Type B pancreatic cell (in vitro differentiated cells): ENCODE results near the gene CKAP4. TPM values are rescaled to one million over a fixed set of nuclear protein-coding genes. Genes with fewer than 3 reads are reported as not detected.
A peak's percentile ranks its signal among the peaks of the same experiment; 100 is the strongest.

ENCODE experiments used
- DNase-seq: peaks from one replicate; pipeline ENCODE4 v3.0.0; 2021; ENCODE audit warnings: mixed read lengths; ENCODE audit not compliant: unreplicated experiment; ENCODE audit errors: extremely low spot score
- H3K27ac Mint-ChIP-seq: 2 replicates; pipeline ENCODE4 v1.8.0; 2021; ENCODE audit warnings: mild to moderate bottlenecking, mixed read lengths
- H3K27me3 Mint-ChIP-seq: 2 replicates; pipeline ENCODE4 v1.8.0; 2021; ENCODE audit warnings: mixed read lengths
- H3K36me3 Mint-ChIP-seq: 2 replicates; pipeline ENCODE4 v1.8.0; 2021; ENCODE audit warnings: mixed read lengths
- H3K4me1 Mint-ChIP-seq: one replicate; pipeline ENCODE4 v1.8.0; 2021; ENCODE audit warnings: mixed read lengths; ENCODE audit not compliant: unreplicated experiment
- H3K4me3 Mint-ChIP-seq: 2 replicates; pipeline ENCODE4 v1.8.0; 2021; ENCODE audit warnings: mild to moderate bottlenecking, mixed read lengths
- H3K9me3 Mint-ChIP-seq: 2 replicates; pipeline ENCODE4 v1.8.0; 2021; ENCODE audit warnings: mixed read lengths
- total RNA-seq: library from RNA; stranded (reverse); gene quantifications from 2 replicates; pipeline ENCODE4 v1.2.1, GENCODE V29; 2021; ENCODE audit warnings: low replicate concordance
- TF ChIP-seq, protein P1 (sequence below): fragments of 200-600 bp; sonication (generic); conservative IDR thresholded peaks from 2 replicates; pipeline ENCODE4 v1.5.0; 2021; ENCODE audit warnings: antibody characterized with exemption, mild to moderate bottlenecking

Gene CKAP4
- total RNA-seq, 1 donor from 2014 or later: 95.9 TPM

DNA sequence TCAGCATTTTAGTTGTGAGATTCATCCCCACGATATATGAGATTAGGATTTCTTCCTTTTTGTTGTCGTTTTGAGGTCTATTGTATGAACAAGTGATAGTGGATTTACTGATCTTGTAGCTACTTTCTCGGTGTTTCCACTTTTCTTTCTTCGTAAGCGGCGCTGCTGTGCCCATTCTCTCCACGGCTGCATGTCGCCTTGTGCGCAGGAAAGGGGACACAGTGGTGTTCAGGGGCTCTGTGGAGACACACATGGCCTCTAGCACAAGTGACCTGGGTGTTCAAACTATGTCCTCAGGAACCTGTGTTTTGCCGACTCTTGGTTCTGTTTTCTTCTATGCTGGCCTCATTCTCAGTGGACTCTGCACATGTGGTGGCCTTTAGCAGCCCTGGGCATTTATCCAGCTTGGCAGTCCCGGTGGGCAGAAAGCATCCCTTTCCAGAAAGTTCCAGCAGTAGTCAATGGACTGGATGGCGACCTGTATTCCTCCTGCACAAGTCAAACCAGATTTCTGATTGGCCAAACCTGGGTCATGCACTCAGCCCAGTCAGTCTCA is 18.7 kb downstream of the CKAP4 start:
- Mint-ChIP-seq H3K36me3 (peaks cover 4% of the 10 kb centered on the region), H3K27ac (no peak overlapping the region), H3K27me3 (no peaks in the 10 kb centered on the region), H3K4me1 (peaks cover 12% of the 10 kb centered on the region), H3K9me3 (peaks cover 5% of the 10 kb centered on the region), H3K4me3 (no peak overlapping the region)
- TF ChIP-seq, protein P1, sequence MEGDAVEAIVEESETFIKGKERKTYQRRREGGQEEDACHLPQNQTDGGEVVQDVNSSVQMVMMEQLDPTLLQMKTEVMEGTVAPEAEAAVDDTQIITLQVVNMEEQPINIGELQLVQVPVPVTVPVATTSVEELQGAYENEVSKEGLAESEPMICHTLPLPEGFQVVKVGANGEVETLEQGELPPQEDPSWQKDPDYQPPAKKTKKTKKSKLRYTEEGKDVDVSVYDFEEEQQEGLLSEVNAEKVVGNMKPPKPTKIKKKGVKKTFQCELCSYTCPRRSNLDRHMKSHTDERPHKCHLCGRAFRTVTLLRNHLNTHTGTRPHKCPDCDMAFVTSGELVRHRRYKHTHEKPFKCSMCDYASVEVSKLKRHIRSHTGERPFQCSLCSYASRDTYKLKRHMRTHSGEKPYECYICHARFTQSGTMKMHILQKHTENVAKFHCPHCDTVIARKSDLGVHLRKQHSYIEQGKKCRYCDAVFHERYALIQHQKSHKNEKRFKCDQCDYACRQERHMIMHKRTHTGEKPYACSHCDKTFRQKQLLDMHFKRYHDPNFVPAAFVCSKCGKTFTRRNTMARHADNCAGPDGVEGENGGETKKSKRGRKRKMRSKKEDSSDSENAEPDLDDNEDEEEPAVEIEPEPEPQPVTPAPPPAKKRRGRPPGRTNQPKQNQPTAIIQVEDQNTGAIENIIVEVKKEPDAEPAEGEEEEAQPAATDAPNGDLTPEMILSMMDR: no peak
- DNase-seq: no peak

- TF ChIP-seq, protein P1: no peak
- Mint-ChIP-seq H3K4me3 (no peak overlapping the region), H3K36me3 (no peaks in the 10 kb centered on the region), H3K27me3 (no peaks in the 10 kb centered on the region), H3K4me1 (peaks cover 15% of the 10 kb centered on the region), H3K27ac (no peak overlapping the region), H3K9me3 (no peaks in the 10 kb centered on the region)
- no peak for DNase-seq
These were observed 19.5 kb downstream of the CKAP4 start for GRCh38 chr12:106228320-106228710.

DNA sequence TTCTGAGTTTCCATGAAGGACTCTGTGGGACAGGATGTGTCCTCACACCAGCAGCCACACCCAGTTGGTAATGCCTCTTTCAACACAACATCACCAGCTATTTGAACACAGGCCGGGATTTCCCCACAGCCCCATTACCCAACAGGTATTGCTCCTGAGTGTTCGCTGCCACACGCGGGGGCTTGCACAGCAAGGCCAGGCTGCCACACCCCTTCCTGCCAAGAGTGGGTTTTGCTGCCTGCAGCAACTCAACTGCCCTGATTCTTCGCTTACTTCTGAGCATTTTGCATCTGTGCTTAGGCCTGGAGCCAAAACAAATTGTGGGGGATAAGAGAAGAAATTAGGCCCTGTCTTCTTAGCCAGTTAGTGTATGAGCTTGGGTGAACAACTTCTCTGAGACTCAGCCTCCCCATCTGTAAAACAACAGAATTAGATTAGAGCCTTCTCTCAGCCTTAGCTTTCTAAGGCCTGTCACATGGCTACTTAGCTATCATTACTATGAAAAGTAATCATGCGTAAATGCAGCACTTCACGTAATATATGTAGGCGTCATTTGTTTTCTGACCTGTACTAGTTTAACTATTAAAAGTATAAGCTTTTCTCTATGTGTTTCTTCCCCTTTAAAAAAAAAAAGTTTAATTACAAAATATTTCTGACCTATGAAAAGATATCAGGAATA is 20.0 kb downstream of the CKAP4 start:
- TF ChIP-seq, protein P1: no peak
- Mint-ChIP-seq H3K4me1 (peaks cover 15% of the 10 kb centered on the region), H3K36me3 (no peaks in the 10 kb centered on the region), H3K9me3 (no peaks in the 10 kb centered on the region), H3K4me3 (no peak overlapping the region), H3K27me3 (no peaks in the 10 kb centered on the region), H3K27ac (peak overlapping the region; percentile 52)
- no peak for DNase-seq

GRCh38 chr12:106226884-106227640 is 20.8 kb downstream of the CKAP4 start:
- Mint-ChIP-seq H3K4me3 (no peak overlapping the region), H3K27me3 (no peaks in the 10 kb centered on the region)

GRCh38 chr12:106224355-106224706 is 23.5 kb downstream of the CKAP4 start:
- no peaks in the 10 kb centered on the region for H3K9me3 Mint-ChIP-seq
- no peaks in the 10 kb centered on the region for H3K27me3 Mint-ChIP-seq
- H3K4me3 Mint-ChIP-seq: no peak overlapping the region
- no peak overlapping the region for H3K27ac Mint-ChIP-seq
- DNase-seq: no peak
- peaks cover 15% of the 10 kb centered on the region for H3K4me1 Mint-ChIP-seq
- TF ChIP-seq, protein P1: no peak
- H3K36me3 Mint-ChIP-seq: no peaks in the 10 kb centered on the region

More at GRCh38 chr12:106226884-106227640, 20.8 kb downstream of the CKAP4 start:
- TF ChIP-seq, protein P1: peak; percentile 86
- Mint-ChIP-seq H3K36me3 (no peaks in the 10 kb centered on the region), H3K27ac (peak overlapping the region; percentile 52), H3K9me3 (no peaks in the 10 kb centered on the region), H3K4me1 (peaks cover 15% of the 10 kb centered on the region)
- no peak for DNase-seq
